B cell (primary cell): Measurements from ENCODE around the gene KLHL30. TPM values are rescaled to one million over a fixed set of nuclear protein-coding genes. Genes with fewer than 3 reads are reported as not detected.

Experiments used
- ATAC-seq: fragments of 200-7000 bp; cut with Tn5 transposase; one replicate; pipeline ENCODE4 v1.10.0; 2021; ENCODE audit warnings: low read depth, mild to moderate bottlenecking, moderate number of reproducible peaks, moderate library complexity
- CTCF ChIA-PET: fragments of 350-600 bp; sonication (Branson Sonifier 250); formaldehyde crosslinking; loops from one replicate; lab custom pipeline; 2021; ENCODE audit warnings: antibody characterized with exemption, inconsistent platforms; lab: Charles Lee
- POLR2A ChIA-PET: fragments of 350-600 bp; sonication (Branson Sonifier 250); formaldehyde crosslinking; loops from one replicate; lab custom pipeline; 2021; ENCODE audit warnings: antibody characterized with exemption; lab: Charles Lee
- DNase-seq: peaks from one replicate; pipeline ENCODE4 v3.0.0; 2013
- H2AFZ ChIP-seq: 2 replicates; pipeline ENCODE4 v1.6.1; 2012; ENCODE audit warnings: mild to moderate bottlenecking, low read depth, low read length; ENCODE audit not compliant: insufficient read depth, poor library complexity, severe bottlenecking
- H3K27ac ChIP-seq, 2 donors: 1 replicate in 1 of 2; 2 replicates in 1 of 2; pipeline ENCODE4 v1.5.1; 2012 to 2013; ENCODE audit warnings: low read length in 2 of 2, mild to moderate bottlenecking in 2 of 2, moderate library complexity in 1 of 2
- H3K27me3 ChIP-seq, 4 experiments: fragments of 200-600 bp in 1 of 4; sonication (generic) in 1 of 4; replicated peaks in 1 of 4; 1 replicate in 2 of 4; 2 replicates in 2 of 4; pipeline versions ENCODE4 v1.6.1 to v1.7.0; 2013 to 2016; ENCODE audit warnings: low read length in 3 of 4, mild to moderate bottlenecking in 2 of 4, mixed read lengths in 1 of 4, moderate library complexity in 1 of 4; ENCODE audit not compliant: insufficient read depth in 4 of 4, control insufficient read depth in 3 of 4; ENCODE audit errors: control extremely low read depth in 1 of 4
- H3K36me3 ChIP-seq, 2 experiments: replicated peaks in 1 of 2; 1 replicate in 1 of 2; 2 replicates in 1 of 2; pipeline versions ENCODE4 v1.6.1 to v1.7.1; 2013; ENCODE audit warnings: low read length in 1 of 2; ENCODE audit not compliant: insufficient read depth in 2 of 2, control insufficient read depth in 1 of 2; ENCODE audit errors: control extremely low read depth in 1 of 2, extremely low read depth in 1 of 2
- H3K4me1 ChIP-seq, 2 donors: fragments of 200-600 bp in 1 of 2; sonication (generic) in 1 of 2; 1 replicate in 1 of 2; 2 replicates in 1 of 2; pipeline versions ENCODE4 v1.5.1 to v1.6.1; 2013 to 2017; ENCODE audit warnings: low read length in 2 of 2; ENCODE audit not compliant: control insufficient read depth in 2 of 2, insufficient read depth in 2 of 2
- H3K4me2 ChIP-seq: replicated peaks from 2 replicates; pipeline ENCODE3; 2012; ENCODE audit warnings: mild to moderate bottlenecking, low read depth, low read length; ENCODE audit not compliant: poor library complexity, severe bottlenecking
- H3K4me3 ChIP-seq, 5 experiments: fragments of 200-600 bp in 1 of 5; sonication (generic) in 1 of 5; 1 replicate in 3 of 5; 2 replicates in 2 of 5; pipeline versions ENCODE4 v1.5.1 to v1.7.0; 2011 to 2016; ENCODE audit warnings: low read length in 4 of 5, mild to moderate bottlenecking in 4 of 5, low read depth in 2 of 5, control low read depth in 1 of 5, moderate library complexity in 1 of 5; ENCODE audit not compliant: insufficient read depth in 1 of 5; ENCODE audit errors: control extremely low read depth in 1 of 5, extremely low read depth in 1 of 5
- H3K79me2 ChIP-seq: fragments of 200-600 bp; sonication (generic); one replicate; pipeline ENCODE4 v1.6.0; 2016; ENCODE audit warnings: low read length; ENCODE audit not compliant: control insufficient read depth, insufficient read depth
- H3K9ac ChIP-seq: fragments of 200-600 bp; sonication (generic); 2 replicates; pipeline ENCODE4 v1.6.1; 2017; ENCODE audit warnings: mild to moderate bottlenecking, low read length, moderate library complexity
- H3K9me3 ChIP-seq, 3 donors: one replicate each; pipeline versions ENCODE4 v1.6.1 to v1.7.1; 2013; ENCODE audit warnings: low read length in 2 of 3; ENCODE audit not compliant: control insufficient read depth in 2 of 3, insufficient read depth in 1 of 3; ENCODE audit errors: control extremely low read depth in 1 of 3
- H4K20me1 ChIP-seq: 2 replicates; pipeline ENCODE4 v1.6.0; 2012; ENCODE audit warnings: mild to moderate bottlenecking, low read length; ENCODE audit not compliant: insufficient read depth, control insufficient read depth, poor library complexity, severe bottlenecking
- H3K27ac Mint-ChIP-seq: one replicate; pipeline ENCODE4 v1.8.0; 2021; ENCODE audit warnings: mixed read lengths
- H3K27me3 Mint-ChIP-seq: one replicate; pipeline ENCODE4 v1.8.0; 2021; ENCODE audit warnings: mixed read lengths
- H3K4me1 Mint-ChIP-seq: one replicate; pipeline ENCODE4 v1.8.0; 2021; ENCODE audit warnings: mixed read lengths
- H3K4me3 Mint-ChIP-seq: one replicate; pipeline ENCODE4 v1.8.0; 2021; ENCODE audit warnings: mixed read lengths
- H3K9me3 Mint-ChIP-seq: one replicate; pipeline ENCODE4 v1.8.0; 2022; ENCODE audit warnings: mixed read lengths; ENCODE audit not compliant: insufficient read depth
- CTCF ChIP-seq: fragments of 200-600 bp; IDR thresholded peaks from one replicate; pipeline ENCODE4 v1.8.0; 2022; ENCODE audit warnings: antibody characterized with exemption, mild to moderate bottlenecking
- EZH2 ChIP-seq: IDR thresholded peaks from 2 replicates; pipeline ENCODE4 v1.6.1; 2012; ENCODE audit warnings: borderline replicate concordance, low read depth, mild to moderate bottlenecking, moderate library complexity, low read length; ENCODE audit not compliant: insufficient read depth, poor library complexity, severe bottlenecking
- WGBS: methylation state at CpG from one replicate; pipeline ENCODE4 v1.1.5; 2013; ENCODE audit warnings: missing lambda C conversion rate; ENCODE audit not compliant: insufficient coverage; 5-methylcytosine and 5-hydroxymethylcytosine counted together
- intact Hi-C: fragments of 100-400 bp; cut with micrococcal nuclease; formaldehyde crosslinking; loops from one replicate; pipeline ENCODE4 v1.10.0; 2022
- polyA plus RNA-seq: library from polyadenylated mRNA; depleted of rRNA; stranded (reverse); fragments of >200 nt; gene quantifications from 2 replicates; pipeline ENCODE4 v1.2.3, GENCODE V29; 2012
- total RNA-seq, 2 donors: library from RNA; stranded (reverse); fragments of 120-200 nt in 1 of 2; gene quantifications; 1 replicate in 1 of 2; 2 replicates in 1 of 2; pipeline versions ENCODE4 v1.2.3 to v1.2.4, GENCODE V29; 2013 to 2022

The KLHL30 gene
- total and polyA plus RNA-seq, 2 donors (not counting 1 experiment from before 2014, with no cell fraction given) = not detected

GRCh38 chr2:238167761-238168160 lies 29.3 kb downstream of the KLHL30 start:
- ATAC-seq (no peak), DNase-seq (no peak)
- H3K27ac ChIP-seq = no peak overlapping the region
- no peaks in the 10 kb centered on the region for H3K79me2 ChIP-seq
- CTCF ChIA-PET = no interaction called here
- H3K9me3 ChIP-seq = no peaks in the 10 kb centered on the region
- Mint-ChIP-seq H3K9me3 (no peaks in the 10 kb centered on the region), H3K27ac (no peak overlapping the region), H3K4me3 (no peak overlapping the region), H3K27me3 (peaks cover 6% of the 10 kb centered on the region), H3K4me1 (no peaks in the 10 kb centered on the region)
- no peak overlapping the region for H2AFZ ChIP-seq
- 89% methylated on average over 7 of the region's 8 CpGs for WGBS
- no peak overlapping the region for H3K4me2 ChIP-seq
- H4K20me1 ChIP-seq = peaks cover 6% of the 10 kb centered on the region
- TF ChIP-seq CTCF = no peak
- no peak for TF ChIP-seq EZH2
- H3K4me1 ChIP-seq = no peaks in the 10 kb centered on the region
- no peak overlapping the region for H3K4me3 ChIP-seq
- POLR2A ChIA-PET = no interaction called here
- intact Hi-C loops = no loop called here
- H3K9ac ChIP-seq = no peak overlapping the region
- H3K36me3 ChIP-seq = peaks cover 7 to 32% of the 10 kb centered on the region in 2 experiments
- H3K27me3 ChIP-seq = peaks cover 0 to 7% (median 0%) of the 10 kb centered on the region in 4 experiments

- DNase-seq (no peak), ATAC-seq (no peak)
- H3K27me3 Mint-ChIP-seq = peaks cover 6% of the 10 kb centered on the region
- H3K9me3 Mint-ChIP-seq = no peaks in the 10 kb centered on the region
- H4K20me1 ChIP-seq = peaks cover 6% of the 10 kb centered on the region
- no peak overlapping the region for H3K27ac ChIP-seq
- ChIA-PET CTCF (no interaction called here), POLR2A (no interaction called here)
- H3K9me3 ChIP-seq = no peaks in the 10 kb centered on the region
- no peak overlapping the region for H3K4me2 ChIP-seq
- H3K4me3 ChIP-seq = no peak overlapping the region
- no peak overlapping the region for H3K27ac Mint-ChIP-seq
- H3K27me3 ChIP-seq = peaks cover 0 to 7% (median 0%) of the 10 kb centered on the region in 4 experiments
- TF ChIP-seq EZH2 (no peak), CTCF (no peak)
- H3K36me3 ChIP-seq = peaks cover 7 to 39% of the 10 kb centered on the region in 2 experiments
- H3K79me2 ChIP-seq = no peaks in the 10 kb centered on the region
- H3K4me1 Mint-ChIP-seq = no peaks in the 10 kb centered on the region
- H2AFZ ChIP-seq = no peak overlapping the region
- no peaks in the 10 kb centered on the region for H3K4me1 ChIP-seq
- H3K9ac ChIP-seq = no peak overlapping the region
- 100% methylated on average over 4 of the region's 13 CpGs for WGBS
- intact Hi-C loops = no loop called here
- H3K4me3 Mint-ChIP-seq = no peak overlapping the region
Observed at GRCh38 chr2:238168196-238169047, 30.0 kb downstream of the KLHL30 start.
